NCI-H2227 (cell line): Measurements from ENCODE around the gene INF2.
"Not testable (repeated sequence)": the region's sequence is repeated elsewhere in the genome, so short reads cannot be mapped to it uniquely, and the experiment has no call there.

ENCODE experiments used
- DNase-seq: peaks from one replicate; lab custom pipeline; 2025; ENCODE audit not compliant: unreplicated experiment; lab: John Stamatoyannopoulos, UW

Gene INF2

GRCh38 chr14:104656014-104656714, 33.3 kb upstream of the INF2 start:
- DNase-seq: no peak

- no peak for DNase-seq
Measured at GRCh38 chr14:104657101-104657524, 32.3 kb upstream of the INF2 start.

- no peak for DNase-seq
Measured at GRCh38 chr14:104657563-104658324, 31.7 kb upstream of the INF2 start.

GRCh38 chr14:104658325-104658712, 31.1 kb upstream of the INF2 start:
- DNase-seq: no peak

- no peak for DNase-seq
Measured at GRCh38 chr14:104659146-104659545, 30.3 kb upstream of the INF2 start.

GRCh38 chr14:104659764-104660523, 29.5 kb upstream of the INF2 start:
- DNase-seq: no peak

GRCh38 chr14:104660597-104660996, 28.8 kb upstream of the INF2 start:
- DNase-seq: no peak

GRCh38 chr14:104661086-104661485, 28.3 kb upstream of the INF2 start:
- no peak for DNase-seq

- DNase-seq: not testable (repeated sequence)
Measured at GRCh38 chr14:104661528-104662157, 27.8 kb upstream of the INF2 start.

GRCh38 chr14:104662472-104662871, 26.9 kb upstream of the INF2 start:
- DNase-seq: not testable (repeated sequence)

GRCh38 chr14:104664107-104664506, 25.3 kb upstream of the INF2 start:
- no peak for DNase-seq

- DNase-seq: no peak
Measured at GRCh38 chr14:104664588-104664987, 24.8 kb upstream of the INF2 start.

GRCh38 chr14:104665114-104665656, 24.2 kb upstream of the INF2 start:
- DNase-seq: no peak

GRCh38 chr14:104665657-104666522, 23.5 kb upstream of the INF2 start:
- DNase-seq: no peak

- not testable (repeated sequence) for DNase-seq
Measured at GRCh38 chr14:104666523-104666895, 22.9 kb upstream of the INF2 start.

- no peak for DNase-seq
Measured at GRCh38 chr14:104666981-104667380, 22.4 kb upstream of the INF2 start.

- DNase-seq: no peak
Measured at GRCh38 chr14:104669697-104670096, 19.7 kb upstream of the INF2 start.

GRCh38 chr14:104671330-104671977, 18.0 kb upstream of the INF2 start:
- DNase-seq: not testable (repeated sequence)

GRCh38 chr14:104672119-104672518, 17.3 kb upstream of the INF2 start:
- not testable (repeated sequence) for DNase-seq

- DNase-seq: no peak
Measured at GRCh38 chr14:104673481-104673880, 15.9 kb upstream of the INF2 start.
